ENCODE data around the gene PDRG1.

The PDRG1 gene

DNA sequence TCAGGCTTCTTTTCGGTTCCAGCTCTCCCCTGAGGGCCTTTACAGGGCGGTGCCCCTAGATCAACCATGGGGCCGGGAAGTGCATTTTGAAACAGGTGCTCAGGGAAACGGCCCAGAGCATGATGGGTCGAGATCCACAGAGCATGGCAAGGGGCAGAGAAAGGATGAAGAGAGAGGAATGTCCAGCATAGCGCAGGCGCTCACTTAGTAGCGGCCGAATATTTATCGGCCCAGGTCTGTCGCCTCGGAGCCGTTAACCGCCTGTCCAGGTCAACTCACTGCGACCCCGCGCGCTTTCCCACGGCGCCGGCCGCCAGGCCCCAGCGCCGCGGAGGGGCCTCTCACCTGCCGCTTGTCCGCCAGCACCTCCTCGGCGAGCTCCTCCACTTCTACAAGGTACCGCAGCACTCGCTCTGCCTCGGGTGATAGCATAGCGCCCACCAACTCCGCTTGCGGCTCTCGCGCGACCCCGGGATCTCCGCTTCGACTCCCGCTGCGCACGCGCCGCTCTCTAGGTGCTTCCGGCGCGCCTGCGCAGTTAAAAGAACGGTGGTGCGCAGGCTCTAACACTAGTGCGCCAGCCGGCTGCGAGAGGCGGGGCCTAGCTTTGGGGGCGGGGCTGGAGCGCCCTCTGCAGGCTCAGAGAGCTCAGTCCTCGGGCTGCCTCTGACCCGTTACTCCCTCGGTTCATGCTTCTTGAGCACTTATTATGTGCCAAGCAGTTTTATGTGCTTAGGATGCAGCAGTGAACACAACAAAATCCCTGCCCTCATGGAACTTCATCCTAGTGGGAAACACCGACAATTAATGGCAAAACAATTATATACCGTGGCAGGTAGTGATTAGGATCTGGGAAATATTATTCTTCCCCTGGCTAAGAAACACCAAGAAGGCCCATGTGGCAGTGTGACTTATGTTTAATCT is at the start of gene PDRG1:
Gene PDRG1, minus strand, starts transcription at position 517 of the 924 bp plus-strand sequence. Its CDS starts 85 bp downstream, at position 432.
- Histone ChIP-seq H3K27ac (ENCODE audit: low read length) (peak within 1 kb of the TSS; percentile 74), H3K36me3 (ENCODE audit: insufficient read depth, low read depth, low read length) (peaks cover 34% of the 10 kb centered on the region), H3K27me3 (ENCODE audit: insufficient read depth, low read length) (peaks cover 7% of the 10 kb centered on the region; the same call in 1 of the 2 replicates), H3K9me3 (ENCODE audit: insufficient read depth, low read depth, low read length) (no peaks in the 10 kb centered on the region; the same call in 1 of the 2 replicates), H3K4me3 (ENCODE audit: low read length) (peak within 1 kb of the TSS; percentile 98), H3K4me1 (ENCODE audit: insufficient read depth, low read length) (peaks cover 5% of the 10 kb centered on the region), H3K9ac (ENCODE audit: low read depth, low read length) (peak within 1 kb of the TSS; percentile 96)

DNA sequence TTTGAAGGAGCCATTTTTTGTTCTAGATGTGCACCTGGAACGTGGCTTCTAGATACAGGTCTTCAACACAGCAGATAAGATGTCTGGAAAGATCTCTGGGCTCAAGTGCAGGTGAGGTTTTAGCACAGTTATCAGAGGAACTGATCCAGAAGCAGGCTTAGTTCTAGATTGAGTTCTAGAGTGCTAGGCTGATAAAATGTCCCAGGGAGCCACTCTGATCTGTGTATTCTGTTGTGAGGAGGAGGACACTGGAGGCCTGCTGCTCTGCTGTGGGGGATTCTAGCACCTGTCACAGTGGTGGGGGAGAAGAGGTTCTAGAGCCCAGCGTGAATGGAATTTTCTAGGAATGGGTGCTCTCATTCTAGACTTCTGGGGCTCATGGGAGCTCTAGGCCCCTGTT is 46.4 kb upstream of the PDRG1 start:
- H3K4me1 ChIP-seq (ENCODE audit: insufficient read depth, low read length) = no peaks in the 10 kb centered on the region; the same call in 1 of the 2 replicates
- H3K27me3 ChIP-seq (ENCODE audit: insufficient read depth, low read length) = peaks cover 29% of the 10 kb centered on the region
- H3K4me3 ChIP-seq (ENCODE audit: low read length) = no peak overlapping the region
- no peak overlapping the region for H3K9ac ChIP-seq (ENCODE audit: low read depth, low read length)
- no peaks in the 10 kb centered on the region for H3K36me3 ChIP-seq (ENCODE audit: insufficient read depth, low read depth, low read length)
- no peaks in the 10 kb centered on the region for H3K9me3 ChIP-seq (ENCODE audit: insufficient read depth, low read depth, low read length)
- H3K27ac ChIP-seq (ENCODE audit: low read length) = no peak overlapping the region

DNA sequence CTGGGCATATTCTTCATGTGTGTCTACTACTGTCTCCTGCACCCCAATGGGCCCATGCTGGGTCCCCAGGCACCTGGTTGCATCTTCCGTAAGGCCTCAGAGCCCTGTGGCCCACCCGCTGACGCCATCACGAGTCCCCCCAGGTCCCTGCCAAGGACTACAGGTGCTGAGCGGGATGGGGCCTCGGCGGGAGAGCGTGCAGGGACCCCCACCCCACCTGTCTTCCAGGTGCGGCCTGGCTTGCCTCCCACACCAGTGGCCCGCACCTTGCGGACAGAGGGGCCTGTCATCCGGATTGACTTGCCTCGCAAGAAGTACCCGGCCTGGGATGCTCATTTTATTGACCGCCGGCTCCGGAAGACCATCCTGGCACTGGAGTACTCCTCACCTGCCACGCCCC is 45.1 kb upstream of the PDRG1 start:
- no peaks in the 10 kb centered on the region for H3K9me3 ChIP-seq (ENCODE audit: insufficient read depth, low read depth, low read length)
- H3K9ac ChIP-seq (ENCODE audit: low read depth, low read length) = no peak overlapping the region
- H3K27me3 ChIP-seq (ENCODE audit: insufficient read depth, low read length) = peaks cover 41% of the 10 kb centered on the region
- no peaks in the 10 kb centered on the region; the same call in 1 of the 2 replicates for H3K4me1 ChIP-seq (ENCODE audit: insufficient read depth, low read length)
- no peak overlapping the region for H3K4me3 ChIP-seq (ENCODE audit: low read length)
- no peak overlapping the region for H3K27ac ChIP-seq (ENCODE audit: low read length)
- no peaks in the 10 kb centered on the region for H3K36me3 ChIP-seq (ENCODE audit: insufficient read depth, low read depth, low read length)

DNA sequence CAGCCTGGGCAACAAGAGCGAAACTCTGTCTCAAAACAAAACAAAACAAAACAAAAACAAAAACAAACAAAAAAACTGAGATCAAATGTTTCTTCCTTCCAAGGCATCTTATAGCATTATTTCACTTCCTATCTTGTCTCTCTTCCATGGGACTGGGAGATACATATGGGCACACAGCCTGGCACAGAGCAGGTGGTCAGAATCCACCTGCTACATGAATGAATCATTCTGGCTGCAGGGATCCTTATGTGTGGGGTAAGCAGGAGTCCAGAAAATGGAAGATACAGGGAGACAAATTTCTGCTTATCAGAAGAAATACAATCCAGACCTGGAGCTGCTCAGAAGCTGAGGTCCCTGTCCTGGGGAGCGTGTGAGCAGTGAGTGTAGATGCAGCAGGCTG is 40.2 kb upstream of the PDRG1 start:
- H3K9me3 ChIP-seq (ENCODE audit: insufficient read depth, low read depth, low read length) = no peaks in the 10 kb centered on the region
- no peak overlapping the region for H3K27ac ChIP-seq (ENCODE audit: low read length)
- H3K27me3 ChIP-seq (ENCODE audit: insufficient read depth, low read length) = peaks cover 41% of the 10 kb centered on the region
- no peak overlapping the region for H3K4me3 ChIP-seq (ENCODE audit: low read length)
- no peaks in the 10 kb centered on the region for H3K36me3 ChIP-seq (ENCODE audit: insufficient read depth, low read depth, low read length)
- no peak overlapping the region for H3K9ac ChIP-seq (ENCODE audit: low read depth, low read length)
- no peaks in the 10 kb centered on the region; the same call in 1 of the 2 replicates for H3K4me1 ChIP-seq (ENCODE audit: insufficient read depth, low read length)

DNA sequence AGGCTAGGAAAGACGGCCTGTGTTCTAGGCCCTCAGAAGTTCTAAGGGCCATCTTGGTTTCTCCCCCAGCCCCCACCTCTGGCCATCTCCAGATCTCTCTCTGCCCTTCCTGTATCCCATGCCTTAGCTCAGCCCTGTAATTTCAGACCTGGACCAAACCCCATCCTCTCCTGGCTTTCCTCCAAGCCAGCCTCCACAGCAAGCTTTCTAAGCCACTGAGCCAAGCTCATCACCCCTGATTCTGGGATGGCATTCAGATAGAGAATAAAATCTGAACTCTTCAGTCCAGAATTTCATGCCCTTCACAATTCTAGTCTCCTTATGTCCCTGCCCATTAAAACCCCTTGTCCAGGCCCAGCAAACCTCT is 39.5 kb upstream of the PDRG1 start:
- Histone ChIP-seq H3K4me1 (ENCODE audit: insufficient read depth, low read length) (no peaks in the 10 kb centered on the region; the same call in 1 of the 2 replicates), H3K9ac (ENCODE audit: low read depth, low read length) (no peak overlapping the region), H3K27ac (ENCODE audit: low read length) (no peak overlapping the region), H3K27me3 (ENCODE audit: insufficient read depth, low read length) (peaks cover 41% of the 10 kb centered on the region), H3K36me3 (ENCODE audit: insufficient read depth, low read depth, low read length) (no peaks in the 10 kb centered on the region), H3K4me3 (ENCODE audit: low read length) (no peak overlapping the region), H3K9me3 (ENCODE audit: insufficient read depth, low read depth, low read length) (no peaks in the 10 kb centered on the region)

DNA sequence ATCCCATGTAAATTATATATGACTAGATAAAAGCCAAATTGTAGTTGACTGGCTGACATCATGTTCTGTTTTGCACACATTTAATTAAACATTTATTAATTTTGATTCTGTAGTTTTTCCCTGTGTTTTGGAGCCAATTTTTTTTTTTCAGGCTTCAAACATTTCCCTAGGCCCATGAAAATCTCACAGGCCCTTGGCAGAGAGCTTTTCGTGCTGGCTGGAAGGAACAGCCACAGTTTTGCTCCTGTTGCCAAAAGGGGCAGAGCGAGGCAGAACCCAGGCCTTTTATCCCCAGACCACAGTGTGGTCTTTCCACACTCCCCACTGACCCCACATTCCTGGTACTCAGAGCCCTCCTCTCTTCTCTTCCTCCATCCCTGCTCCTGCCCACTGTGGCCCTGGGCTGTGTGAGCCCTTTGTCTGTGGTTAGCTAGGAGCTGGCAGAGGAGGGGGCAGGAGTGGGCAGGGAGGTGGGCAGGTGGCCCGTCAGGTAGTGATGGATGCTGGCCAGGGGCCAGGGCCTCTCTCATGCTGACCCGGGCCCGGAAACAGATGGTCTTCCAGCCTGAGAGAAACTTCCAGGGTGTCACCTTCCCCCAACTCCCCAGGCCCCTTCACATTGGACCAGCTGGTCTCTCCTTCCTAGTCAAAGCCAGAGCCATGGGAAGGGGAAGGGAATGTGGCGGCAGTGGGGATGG is 38.9 kb upstream of the PDRG1 start:
- Histone ChIP-seq H3K36me3 (ENCODE audit: insufficient read depth, low read depth, low read length) (no peaks in the 10 kb centered on the region), H3K4me1 (ENCODE audit: insufficient read depth, low read length) (no peaks in the 10 kb centered on the region; the same call in 1 of the 2 replicates), H3K9me3 (ENCODE audit: insufficient read depth, low read depth, low read length) (no peaks in the 10 kb centered on the region), H3K4me3 (ENCODE audit: low read length) (no peak overlapping the region), H3K9ac (ENCODE audit: low read depth, low read length) (no peak overlapping the region), H3K27me3 (ENCODE audit: insufficient read depth, low read length) (peaks cover 37% of the 10 kb centered on the region), H3K27ac (ENCODE audit: low read length) (no peak overlapping the region)

DNA sequence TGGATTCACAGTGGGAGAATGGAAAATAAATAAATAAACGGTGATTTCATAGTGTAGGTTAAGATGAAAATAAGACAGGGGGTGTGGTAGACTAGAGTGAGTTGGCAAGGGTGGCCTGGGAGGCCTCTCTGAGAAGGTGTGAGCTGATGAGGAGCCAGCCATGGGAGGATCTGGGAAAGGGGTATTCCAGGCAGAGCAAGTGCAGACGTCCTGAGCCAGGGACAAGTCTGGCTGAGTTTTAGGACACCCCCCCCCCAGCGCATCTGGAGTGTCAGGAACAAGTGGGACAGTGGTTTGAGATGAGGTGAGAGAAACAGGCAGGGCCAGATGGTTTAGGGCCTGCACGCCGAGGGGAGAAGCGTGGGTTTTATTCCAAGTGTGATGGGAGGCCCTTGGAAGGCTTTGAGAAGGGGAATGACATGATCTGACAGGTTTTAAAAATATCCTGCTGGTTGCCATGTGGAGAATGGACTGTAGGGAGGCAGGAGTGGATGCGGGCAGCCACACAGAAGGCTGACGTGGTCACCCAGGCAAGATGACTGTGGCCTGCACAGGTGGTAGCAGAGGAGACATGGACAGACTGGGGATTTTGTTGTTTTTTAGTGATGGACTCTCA is 37.3 kb upstream of the PDRG1 start:
- no peak overlapping the region for H3K27ac ChIP-seq (ENCODE audit: low read length)
- H3K9me3 ChIP-seq (ENCODE audit: insufficient read depth, low read depth, low read length) = no peaks in the 10 kb centered on the region
- H3K9ac ChIP-seq (ENCODE audit: low read depth, low read length) = no peak overlapping the region
- no peak overlapping the region for H3K4me3 ChIP-seq (ENCODE audit: low read length)
- H3K36me3 ChIP-seq (ENCODE audit: insufficient read depth, low read depth, low read length) = no peaks in the 10 kb centered on the region
- H3K27me3 ChIP-seq (ENCODE audit: insufficient read depth, low read length) = peaks cover 21% of the 10 kb centered on the region
- H3K4me1 ChIP-seq (ENCODE audit: insufficient read depth, low read length) = no peaks in the 10 kb centered on the region

DNA sequence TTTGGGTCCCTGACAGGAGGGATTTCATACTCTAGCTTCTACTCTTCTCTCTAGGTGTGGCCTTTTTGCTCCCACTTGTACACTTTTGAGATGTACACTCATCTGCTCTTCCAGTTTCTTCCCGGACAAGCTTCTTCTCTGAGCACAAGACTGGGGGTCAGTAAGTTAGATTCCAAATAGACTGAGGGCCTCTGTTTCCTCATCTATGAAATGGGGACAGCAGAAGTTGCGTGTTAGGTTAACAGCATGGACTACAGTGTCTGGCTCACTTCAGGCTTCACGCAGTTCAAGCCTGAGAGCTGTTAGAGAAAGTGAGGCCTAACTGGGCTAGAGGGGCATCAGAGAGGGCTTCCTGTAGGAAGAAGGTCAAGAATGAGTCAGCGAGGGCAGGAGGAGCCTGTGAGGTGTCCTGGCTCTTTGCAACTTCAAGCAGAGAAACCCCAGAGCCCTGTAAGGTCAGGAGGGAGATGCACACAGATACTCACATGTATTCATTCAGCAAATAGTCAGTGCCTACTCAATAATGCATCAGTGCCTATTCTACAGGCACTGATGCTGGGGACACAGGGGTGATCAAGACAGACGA is 36.7 kb upstream of the PDRG1 start:
- Histone ChIP-seq H3K27me3 (ENCODE audit: insufficient read depth, low read length) (peaks cover 15% of the 10 kb centered on the region), H3K4me3 (ENCODE audit: low read length) (no peak overlapping the region), H3K9ac (ENCODE audit: low read depth, low read length) (no peak overlapping the region), H3K36me3 (ENCODE audit: insufficient read depth, low read depth, low read length) (no peaks in the 10 kb centered on the region), H3K4me1 (ENCODE audit: insufficient read depth, low read length) (no peaks in the 10 kb centered on the region), H3K27ac (ENCODE audit: low read length) (no peak overlapping the region), H3K9me3 (ENCODE audit: insufficient read depth, low read depth, low read length) (no peaks in the 10 kb centered on the region)

DNA sequence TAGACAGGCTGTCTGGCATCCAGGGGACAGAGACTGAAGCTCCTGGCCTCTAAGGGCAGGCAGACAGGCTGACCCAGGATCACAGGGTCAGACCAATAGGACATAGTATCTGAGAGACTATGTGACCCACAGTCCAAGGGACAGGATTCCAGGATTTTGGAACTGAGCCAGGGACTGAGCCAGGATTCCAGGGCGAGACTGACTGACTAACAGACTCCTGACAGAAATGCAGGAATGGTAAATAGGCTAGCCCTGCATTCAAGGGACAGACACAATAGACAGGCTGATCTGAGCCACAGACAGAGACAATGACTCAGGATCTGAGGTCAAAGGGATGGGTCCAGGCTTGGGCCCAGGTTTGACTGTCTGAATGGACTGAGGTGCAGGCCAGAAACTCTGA is 35.9 kb upstream of the PDRG1 start:
- Histone ChIP-seq H3K27ac (ENCODE audit: low read length) (no peak overlapping the region), H3K9ac (ENCODE audit: low read depth, low read length) (no peak overlapping the region), H3K9me3 (ENCODE audit: insufficient read depth, low read depth, low read length) (no peaks in the 10 kb centered on the region), H3K27me3 (ENCODE audit: insufficient read depth, low read length) (peaks cover 7% of the 10 kb centered on the region), H3K4me1 (ENCODE audit: insufficient read depth, low read length) (no peaks in the 10 kb centered on the region), H3K4me3 (ENCODE audit: low read length) (no peak overlapping the region), H3K36me3 (ENCODE audit: insufficient read depth, low read depth, low read length) (no peaks in the 10 kb centered on the region)

DNA sequence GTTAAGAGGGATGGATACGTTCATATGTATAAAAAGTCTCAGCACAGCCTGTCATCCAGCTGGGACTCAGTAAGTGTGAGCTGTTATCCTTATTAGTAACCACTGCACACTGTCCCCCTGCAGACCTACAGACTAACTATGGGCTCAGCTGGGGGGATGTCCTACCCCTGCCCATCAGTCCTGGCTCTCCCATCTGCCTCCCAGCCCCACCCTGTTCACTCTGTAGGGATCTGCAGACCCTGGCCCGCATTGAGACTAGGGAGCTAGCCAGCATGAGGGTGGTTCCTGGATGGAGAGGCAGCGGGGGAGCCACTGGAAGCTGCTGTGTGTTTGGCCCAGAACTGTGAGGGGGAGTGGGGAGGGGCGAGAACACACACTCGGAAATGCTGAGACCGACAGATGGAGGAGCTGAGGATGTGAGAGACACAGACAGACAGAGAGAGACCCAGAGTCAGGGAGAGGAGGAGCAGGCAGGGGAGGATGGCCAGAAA is 33.2 kb upstream of the PDRG1 start:
- H3K4me1 ChIP-seq (ENCODE audit: insufficient read depth, low read length) = no peaks in the 10 kb centered on the region
- H3K27me3 ChIP-seq (ENCODE audit: insufficient read depth, low read length) = no peaks in the 10 kb centered on the region
- H3K36me3 ChIP-seq (ENCODE audit: insufficient read depth, low read depth, low read length) = no peaks in the 10 kb centered on the region
- no peak overlapping the region for H3K9ac ChIP-seq (ENCODE audit: low read depth, low read length)
- no peaks in the 10 kb centered on the region for H3K9me3 ChIP-seq (ENCODE audit: insufficient read depth, low read depth, low read length)
- no peak overlapping the region for H3K4me3 ChIP-seq (ENCODE audit: low read length)
- H3K27ac ChIP-seq (ENCODE audit: low read length) = no peak overlapping the region

DNA sequence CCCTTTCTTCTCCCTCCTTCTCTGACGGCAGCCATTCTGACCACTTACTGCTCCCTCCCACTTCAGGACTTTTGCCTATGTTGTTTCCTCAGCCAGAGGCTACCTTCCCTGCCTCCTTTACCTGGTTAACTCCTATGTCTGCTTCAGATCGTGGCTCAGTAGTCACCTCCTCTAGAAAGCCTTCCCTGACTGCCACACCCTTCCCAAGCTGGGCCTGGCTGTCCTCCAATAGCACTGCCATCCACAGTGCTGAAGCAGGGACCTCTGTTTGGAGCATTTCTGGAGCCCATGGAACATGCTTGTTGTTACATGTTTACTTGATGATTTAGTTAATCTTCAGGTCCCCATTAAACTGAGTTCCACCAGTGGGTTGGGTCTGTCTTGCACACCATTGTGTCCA is 29.9 kb upstream of the PDRG1 start:
- Histone ChIP-seq H3K36me3 (ENCODE audit: insufficient read depth, low read depth, low read length) (no peaks in the 10 kb centered on the region), H3K4me3 (ENCODE audit: low read length) (no peak overlapping the region), H3K4me1 (ENCODE audit: insufficient read depth, low read length) (no peaks in the 10 kb centered on the region), H3K27ac (ENCODE audit: low read length) (no peak overlapping the region), H3K9me3 (ENCODE audit: insufficient read depth, low read depth, low read length) (no peaks in the 10 kb centered on the region), H3K9ac (ENCODE audit: low read depth, low read length) (no peak overlapping the region), H3K27me3 (ENCODE audit: insufficient read depth, low read length) (no peaks in the 10 kb centered on the region)

Measured in iPS-20b (cell line).